Endothelial cell (in vitro differentiated cells): ENCODE data around the gene TEX22. TPM values are rescaled to one million over a fixed set of nuclear protein-coding genes. Genes with fewer than 3 reads are reported as not detected.
A peak's percentile ranks its signal among the peaks of the same experiment; 100 is the strongest.

Experiments used
- DNase-seq: peaks from one replicate; pipeline ENCODE4 v3.0.0; 2021; ENCODE audit warnings: low spot score
- H3K27ac Mint-ChIP-seq: one replicate; pipeline ENCODE4 v1.8.0; 2021; ENCODE audit warnings: mixed read lengths, inconsistent platforms; ENCODE audit not compliant: unreplicated experiment
- H3K27me3 Mint-ChIP-seq: one replicate; pipeline ENCODE4 v1.8.0; 2021; ENCODE audit warnings: mild to moderate bottlenecking, moderate library complexity, mixed read lengths, inconsistent platforms; ENCODE audit not compliant: unreplicated experiment
- H3K36me3 Mint-ChIP-seq: one replicate; pipeline ENCODE4 v1.8.0; 2021; ENCODE audit warnings: mild to moderate bottlenecking, low read depth, mixed read lengths, inconsistent platforms; ENCODE audit not compliant: unreplicated experiment
- H3K4me1 Mint-ChIP-seq: one replicate; pipeline ENCODE4 v1.8.0; 2021; ENCODE audit warnings: mild to moderate bottlenecking, mixed read lengths, inconsistent platforms; ENCODE audit not compliant: unreplicated experiment
- H3K4me3 Mint-ChIP-seq: one replicate; pipeline ENCODE4 v1.8.0; 2021; ENCODE audit warnings: mild to moderate bottlenecking, mixed read lengths, inconsistent platforms; ENCODE audit not compliant: unreplicated experiment
- H3K9me3 Mint-ChIP-seq: one replicate; pipeline ENCODE4 v1.8.0; 2021; ENCODE audit warnings: mixed read lengths, inconsistent platforms; ENCODE audit not compliant: unreplicated experiment
- total RNA-seq: library from RNA; stranded (reverse); fragmentation: NEBNext Ultra II Directional; extraction: Animal tissue kit (Norgen Biotek cat#: 25700); gene quantifications from one replicate; pipeline ENCODE4 v1.2.1, GENCODE V29; 2021; ENCODE audit not compliant: unreplicated experiment
- TF ChIP-seq, protein P1 (sequence below): fragments of 200-600 bp; sonication (generic); IDR thresholded peaks from one replicate; pipeline ENCODE4 v1.5.0; 2021; ENCODE audit warnings: antibody characterized with exemption; ENCODE audit not compliant: unreplicated experiment

TEX22 gene
- total RNA-seq, 1 donor from 2014 or later: 1.1 TPM

DNA sequence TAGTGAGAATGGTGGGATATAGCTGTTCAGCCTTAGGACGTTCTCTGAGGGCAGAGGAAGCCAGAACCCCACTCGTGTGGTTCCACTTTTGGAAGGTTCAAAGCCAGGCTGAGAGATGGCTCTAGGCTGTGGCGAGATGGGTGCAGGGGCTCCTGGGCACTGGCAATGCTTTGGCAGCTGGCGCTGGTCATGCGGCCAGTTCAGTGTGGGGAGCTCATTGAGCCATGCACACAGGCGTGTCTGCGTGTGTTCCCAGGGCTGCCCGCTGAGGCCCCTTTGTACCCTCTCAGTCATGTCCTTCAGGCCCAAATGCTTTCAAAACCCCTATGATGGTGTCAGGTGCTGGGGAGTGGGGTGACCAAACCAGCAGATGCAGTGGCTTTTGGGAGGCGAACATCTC lies 1.7 kb downstream of the TEX22 start:
- Mint-ChIP-seq H3K4me1 (peaks cover 2% of the 10 kb centered on the region), H3K4me3 (peak overlapping the region; percentile 51), H3K27ac (no peak overlapping the region), H3K9me3 (no peaks in the 10 kb centered on the region), H3K36me3 (peaks cover 16% of the 10 kb centered on the region), H3K27me3 (peaks cover 16% of the 10 kb centered on the region)
- TF ChIP-seq, protein P1, sequence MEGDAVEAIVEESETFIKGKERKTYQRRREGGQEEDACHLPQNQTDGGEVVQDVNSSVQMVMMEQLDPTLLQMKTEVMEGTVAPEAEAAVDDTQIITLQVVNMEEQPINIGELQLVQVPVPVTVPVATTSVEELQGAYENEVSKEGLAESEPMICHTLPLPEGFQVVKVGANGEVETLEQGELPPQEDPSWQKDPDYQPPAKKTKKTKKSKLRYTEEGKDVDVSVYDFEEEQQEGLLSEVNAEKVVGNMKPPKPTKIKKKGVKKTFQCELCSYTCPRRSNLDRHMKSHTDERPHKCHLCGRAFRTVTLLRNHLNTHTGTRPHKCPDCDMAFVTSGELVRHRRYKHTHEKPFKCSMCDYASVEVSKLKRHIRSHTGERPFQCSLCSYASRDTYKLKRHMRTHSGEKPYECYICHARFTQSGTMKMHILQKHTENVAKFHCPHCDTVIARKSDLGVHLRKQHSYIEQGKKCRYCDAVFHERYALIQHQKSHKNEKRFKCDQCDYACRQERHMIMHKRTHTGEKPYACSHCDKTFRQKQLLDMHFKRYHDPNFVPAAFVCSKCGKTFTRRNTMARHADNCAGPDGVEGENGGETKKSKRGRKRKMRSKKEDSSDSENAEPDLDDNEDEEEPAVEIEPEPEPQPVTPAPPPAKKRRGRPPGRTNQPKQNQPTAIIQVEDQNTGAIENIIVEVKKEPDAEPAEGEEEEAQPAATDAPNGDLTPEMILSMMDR: no peak
- DNase-seq: no peak

DNA sequence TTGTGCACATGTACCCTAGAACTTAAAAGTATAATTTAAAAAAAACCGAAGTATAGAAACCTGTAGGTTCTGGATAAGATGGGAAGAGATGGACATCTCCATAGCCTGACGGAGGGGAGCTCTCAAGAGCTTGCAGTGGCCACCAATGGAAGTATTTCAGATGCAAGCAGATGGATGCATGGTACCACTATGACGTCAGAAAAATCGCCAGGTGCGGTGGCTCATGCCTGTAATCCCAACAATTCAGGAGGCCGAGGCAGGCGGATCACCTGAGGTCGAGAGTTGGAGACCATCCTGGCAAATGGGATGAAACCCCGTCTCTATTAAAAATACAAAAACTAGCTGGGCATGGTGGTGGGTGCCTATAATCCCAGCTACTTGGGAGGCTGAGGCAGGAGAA lies 3.4 kb downstream of the TEX22 start:
- Mint-ChIP-seq H3K36me3 (peaks cover 16% of the 10 kb centered on the region), H3K4me1 (peaks cover 2% of the 10 kb centered on the region), H3K9me3 (no peaks in the 10 kb centered on the region), H3K4me3 (no peak overlapping the region), H3K27me3 (peaks cover 16% of the 10 kb centered on the region), H3K27ac (no peak overlapping the region)
- DNase-seq: no peak
- TF ChIP-seq, protein P1: no peak

DNA sequence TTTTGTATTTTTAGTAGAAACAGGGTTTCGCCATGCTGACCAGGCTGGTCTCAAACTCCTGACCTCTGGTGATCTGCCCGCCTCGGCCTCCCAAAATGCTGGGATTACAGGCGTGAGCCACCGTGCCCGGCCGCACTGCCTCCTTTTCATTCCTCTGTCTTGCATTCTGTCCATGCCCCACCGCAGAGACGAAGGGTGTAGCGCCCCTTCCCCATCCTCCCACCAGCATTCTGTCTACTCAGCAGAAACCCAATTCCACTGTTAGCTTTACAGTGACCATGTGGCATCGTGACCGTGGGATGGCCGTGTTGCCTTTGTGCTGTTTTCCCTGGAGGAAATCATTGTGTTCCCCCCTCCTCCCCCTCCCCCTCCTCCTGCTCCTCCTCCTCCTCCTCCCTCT lies 10.3 kb downstream of the TEX22 start:
- Mint-ChIP-seq H3K9me3 (no peaks in the 10 kb centered on the region), H3K4me3 (no peak overlapping the region), H3K4me1 (peaks cover 14% of the 10 kb centered on the region), H3K27ac (no peak overlapping the region), H3K27me3 (peaks cover 23% of the 10 kb centered on the region), H3K36me3 (no peaks in the 10 kb centered on the region)
- TF ChIP-seq, protein P1: no peak
- no peak for DNase-seq

DNA sequence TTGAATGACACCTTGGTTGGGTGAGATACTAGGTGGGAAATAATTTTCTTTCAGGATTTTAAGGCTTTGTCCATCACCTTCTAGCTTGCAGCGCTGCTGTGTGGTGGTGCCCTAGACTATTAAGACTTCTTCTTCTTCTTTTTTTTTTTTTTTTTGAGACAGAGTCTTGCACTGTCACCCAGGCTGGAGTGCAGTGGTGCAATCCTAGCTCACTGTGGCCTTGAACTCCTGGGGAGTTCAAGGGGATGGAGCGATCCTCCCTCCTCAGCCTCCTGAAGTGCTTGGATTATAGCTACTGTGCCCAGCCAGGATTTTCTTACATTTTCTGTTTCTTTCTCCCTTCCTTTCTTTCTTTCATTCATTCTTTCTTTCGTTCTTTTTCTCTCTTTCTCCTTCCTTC lies 11.0 kb downstream of the TEX22 start:
- H3K4me1 Mint-ChIP-seq: peaks cover 14% of the 10 kb centered on the region
- peaks cover 25% of the 10 kb centered on the region for H3K27me3 Mint-ChIP-seq
- no peak overlapping the region for H3K4me3 Mint-ChIP-seq
- no peak for DNase-seq
- no peaks in the 10 kb centered on the region for H3K9me3 Mint-ChIP-seq
- no peaks in the 10 kb centered on the region for H3K36me3 Mint-ChIP-seq
- TF ChIP-seq, protein P1: no peak
- no peak overlapping the region for H3K27ac Mint-ChIP-seq

DNA sequence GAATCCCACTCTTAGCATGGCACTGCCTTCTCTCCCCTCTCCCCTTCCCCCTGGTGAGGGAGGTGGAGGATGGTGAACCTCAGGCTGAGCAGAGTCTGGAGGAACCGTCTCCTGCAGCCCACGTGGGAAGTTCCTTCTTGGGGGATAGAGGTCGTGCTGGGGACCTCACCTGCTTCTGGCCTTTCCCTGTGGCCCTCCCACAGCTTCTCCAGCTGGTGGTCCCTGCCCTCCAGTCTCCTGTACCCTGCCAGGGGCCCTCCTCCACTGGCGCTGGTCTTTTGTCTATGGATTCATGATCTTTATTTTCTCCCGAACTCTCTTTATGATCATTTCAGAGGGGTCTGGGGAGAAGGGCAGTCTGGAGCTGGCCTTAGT lies 12.3 kb downstream of the TEX22 start:
- no peaks in the 10 kb centered on the region for H3K9me3 Mint-ChIP-seq
- no peak overlapping the region for H3K27ac Mint-ChIP-seq
- DNase-seq: no peak
- H3K4me3 Mint-ChIP-seq: no peak overlapping the region
- H3K27me3 Mint-ChIP-seq: peaks cover 23% of the 10 kb centered on the region
- H3K4me1 Mint-ChIP-seq: peaks cover 16% of the 10 kb centered on the region
- TF ChIP-seq, protein P1: no peak
- no peaks in the 10 kb centered on the region for H3K36me3 Mint-ChIP-seq
